HG03025 (cell line): ENCODE measurements around the gene PDZD4.

ENCODE experiments used
- ATAC-seq: cut with Tn5 transposase; IDR thresholded peaks from one replicate; pipeline ENCODE4 v1.9.1; 2021; ENCODE audit warnings: mild to moderate bottlenecking, moderate library complexity; ENCODE audit not compliant: unreplicated experiment, low FRiP score

The PDZD4 gene

GRCh38 chrX:153829799-153830639 lies at the start of gene PDZD4:
PDZD4 (minus strand) TSS chrX:153830544; CDS start chrX:153830298, 246 bp downstream.
- no peak for ATAC-seq

DNA sequence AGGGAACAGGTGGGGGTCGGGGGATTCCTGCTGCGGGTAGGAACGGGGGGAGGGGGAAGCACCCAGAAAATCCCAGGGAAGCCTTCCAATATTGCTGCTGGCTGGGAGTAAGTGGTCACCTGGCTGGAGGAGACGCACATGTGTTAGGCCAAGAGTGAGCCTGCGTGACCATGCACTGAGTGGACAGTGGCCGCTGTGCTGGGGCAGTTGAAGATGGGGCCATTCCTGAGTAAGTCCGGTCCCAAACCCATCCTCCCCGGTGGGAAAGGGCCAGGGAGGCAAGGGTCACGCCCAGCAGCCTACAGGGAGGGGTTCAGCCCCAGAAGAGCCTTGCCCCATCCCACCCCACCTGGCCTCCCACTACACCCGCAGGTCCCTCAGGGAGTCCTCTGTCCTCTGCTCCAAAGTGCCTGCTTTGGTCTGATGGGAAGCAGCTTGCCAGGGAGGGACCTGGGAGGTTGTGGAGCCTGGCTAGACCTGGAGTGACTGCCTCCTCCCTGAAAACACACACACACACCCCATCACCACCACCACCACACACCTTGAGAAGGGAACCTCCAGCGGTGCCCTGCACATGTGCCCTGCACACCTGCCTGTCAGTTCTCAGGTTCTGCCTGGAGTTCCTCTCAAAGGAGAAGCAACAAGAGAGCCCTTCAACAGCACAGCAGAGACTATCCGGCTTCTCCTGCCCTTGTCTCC lies 49.5 kb upstream of the PDZD4 start:
- ATAC-seq, result no peak

DNA sequence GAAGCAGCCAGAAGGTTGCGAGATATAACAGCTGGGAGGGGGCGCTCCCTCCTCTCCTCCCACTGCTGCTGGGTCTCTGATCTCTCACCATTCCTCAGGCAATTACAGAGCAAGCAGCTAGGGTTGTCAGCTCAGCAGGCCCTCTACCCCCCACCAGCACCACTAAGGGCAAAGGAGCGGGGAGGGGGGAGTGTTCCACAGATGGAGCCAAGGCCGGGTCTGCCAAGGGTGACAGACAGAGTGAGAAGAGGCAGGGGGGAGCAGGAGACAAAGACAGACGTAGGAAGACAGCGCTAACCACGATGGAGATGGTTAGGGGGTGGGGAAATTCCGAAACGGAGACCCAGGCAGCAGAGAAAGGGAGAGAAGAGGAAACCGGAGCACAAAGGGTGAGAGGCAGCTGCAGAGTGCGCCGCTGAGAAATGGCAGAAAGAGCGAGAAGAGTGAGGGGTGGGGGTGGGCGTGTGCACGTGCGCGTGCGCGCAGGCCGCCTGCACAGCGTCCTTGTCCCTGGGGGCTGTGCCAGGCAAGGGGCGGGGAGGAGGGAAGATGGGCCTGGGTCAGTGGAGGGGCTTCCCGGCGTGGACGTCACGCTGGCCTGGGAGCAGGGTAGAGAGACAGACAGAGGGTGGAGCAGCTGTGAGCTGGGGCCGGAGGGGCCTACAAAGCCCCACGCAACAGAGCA lies 48.8 kb upstream of the PDZD4 start:
- ATAC-seq, result no peak

GRCh38 chrX:153878345-153878744 lies 48.0 kb upstream of the PDZD4 start:
- ATAC-seq, result no peak

GRCh38 chrX:153877571-153878261 lies 47.4 kb upstream of the PDZD4 start:
- no peak for ATAC-seq

- no peak for ATAC-seq
Measured at GRCh38 chrX:153876112-153876491, 45.8 kb upstream of the PDZD4 start.

DNA sequence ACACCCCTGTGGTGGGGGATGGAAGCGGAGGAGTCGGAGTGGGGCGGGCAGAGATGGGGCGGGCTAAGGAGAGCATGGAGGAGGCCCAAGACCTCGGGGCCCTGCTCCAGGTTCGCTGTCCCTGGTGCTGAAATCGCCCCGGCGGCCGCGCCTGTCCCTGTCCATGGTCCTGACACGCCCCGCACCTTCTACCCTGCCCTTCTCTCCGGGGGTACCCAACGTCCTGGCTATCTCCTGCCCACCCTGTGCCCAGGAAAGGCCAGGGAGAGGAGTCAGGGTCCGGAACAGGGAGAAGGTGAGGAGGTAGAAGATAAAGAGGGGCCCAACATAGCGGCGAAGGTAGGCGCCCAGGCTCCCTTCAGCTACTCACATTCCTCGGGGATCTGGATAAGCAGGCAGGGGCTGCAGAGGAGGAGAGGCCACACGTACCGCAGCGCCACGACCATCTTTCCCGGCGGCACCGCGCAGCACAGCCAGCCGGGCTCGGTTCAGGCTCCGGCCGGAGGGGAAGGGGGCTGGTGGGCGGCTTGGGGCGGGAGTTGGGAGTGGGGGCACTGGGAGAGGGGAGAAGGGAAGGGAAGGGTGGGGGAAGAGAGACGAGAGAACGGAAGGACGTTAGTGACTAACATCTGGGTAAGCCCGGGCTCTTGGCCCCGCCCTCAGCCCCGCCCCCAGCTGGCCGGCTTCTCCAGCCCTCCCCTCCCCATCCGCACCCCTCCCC lies 45.2 kb upstream of the PDZD4 start:
- ATAC-seq, result no peak

- ATAC-seq, result no peak
Measured at GRCh38 chrX:153874366-153875125, 44.2 kb upstream of the PDZD4 start.

GRCh38 chrX:153874085-153874365 lies 43.7 kb upstream of the PDZD4 start:
- ATAC-seq, result no peak

DNA sequence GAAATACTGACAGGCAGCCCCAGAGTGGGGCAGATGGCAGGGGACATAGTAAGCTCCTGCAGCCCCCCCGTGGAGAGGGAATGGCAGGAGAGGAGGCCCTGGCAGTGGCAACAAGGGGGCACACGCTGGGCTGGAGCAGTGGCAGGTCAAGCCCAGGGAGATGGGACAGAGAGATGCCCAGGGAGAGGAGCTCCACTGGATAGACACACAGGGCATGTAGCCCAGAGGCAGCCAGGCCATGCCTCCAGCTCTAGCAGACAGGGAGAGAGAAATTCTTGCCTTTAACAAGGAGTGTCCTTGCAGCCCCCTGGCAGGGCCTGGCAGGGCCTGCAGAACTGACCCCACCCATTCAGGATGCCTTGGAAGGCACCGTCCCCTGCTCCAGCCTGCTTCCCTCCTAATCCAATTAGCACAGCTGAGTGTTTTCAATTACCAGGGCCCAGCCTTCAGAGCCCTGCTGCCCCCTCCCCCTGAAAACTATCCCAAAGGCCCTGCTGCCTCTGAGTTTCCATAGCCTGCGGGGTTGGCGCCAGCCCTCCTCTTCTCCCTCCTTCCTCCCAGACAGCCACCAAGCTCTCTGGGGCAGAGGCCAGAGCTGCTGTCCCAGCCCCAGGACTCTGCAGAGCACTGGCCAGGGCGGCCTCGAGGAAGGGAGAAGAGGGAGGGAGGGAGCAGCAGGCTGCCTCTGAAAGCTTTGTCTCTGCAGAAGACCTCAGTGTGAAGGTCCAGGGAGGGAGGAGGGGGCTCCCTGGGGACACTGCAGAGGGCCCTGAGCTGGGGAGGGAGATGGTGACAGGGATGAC lies 43.1 kb upstream of the PDZD4 start:
- no peak for ATAC-seq

DNA sequence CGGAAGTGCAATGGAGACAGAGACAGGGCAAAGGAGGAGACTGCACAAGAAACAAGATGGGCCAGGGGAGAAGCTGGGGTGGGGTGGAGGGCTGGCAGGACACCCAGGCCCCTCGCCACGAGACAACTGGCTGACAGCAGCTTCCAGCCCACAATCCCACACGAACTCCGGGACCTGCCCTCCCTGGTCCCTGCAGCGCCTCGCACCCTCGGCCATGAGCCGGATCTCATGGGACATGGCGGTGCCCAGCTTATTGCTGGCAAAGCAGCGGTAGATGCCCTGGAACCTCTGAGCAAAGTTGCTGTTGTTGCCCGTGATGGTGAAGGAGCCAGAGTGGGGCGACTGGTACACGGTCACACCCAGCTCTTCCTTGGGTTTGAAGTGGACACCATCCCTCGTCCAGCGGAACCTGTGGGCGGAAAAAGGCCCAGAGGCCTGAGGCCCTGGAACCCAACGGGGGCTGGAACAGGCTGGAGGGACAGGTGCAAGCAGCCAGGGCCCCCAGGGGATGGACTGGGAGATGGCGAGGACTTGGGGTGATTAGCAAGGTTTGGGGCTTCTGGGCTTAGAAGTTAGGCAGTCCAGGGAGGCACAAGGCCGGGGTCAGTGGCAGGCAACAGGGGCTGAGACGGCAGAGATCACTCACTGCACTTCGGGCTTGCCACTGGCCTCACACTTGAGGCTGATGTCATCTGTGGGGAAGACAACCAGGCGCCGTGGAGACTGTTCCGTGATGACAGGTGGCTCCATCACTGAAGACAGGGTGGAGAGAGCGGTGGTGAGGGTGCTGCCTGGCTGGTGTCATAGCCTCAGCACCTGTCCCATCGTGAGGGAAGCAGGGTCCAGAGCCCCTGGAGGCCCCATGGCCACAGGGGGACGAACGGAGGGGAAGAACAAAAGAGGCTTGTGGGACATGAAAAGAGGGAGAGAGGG lies 41.9 kb upstream of the PDZD4 start:
- ATAC-seq, result no peak

DNA sequence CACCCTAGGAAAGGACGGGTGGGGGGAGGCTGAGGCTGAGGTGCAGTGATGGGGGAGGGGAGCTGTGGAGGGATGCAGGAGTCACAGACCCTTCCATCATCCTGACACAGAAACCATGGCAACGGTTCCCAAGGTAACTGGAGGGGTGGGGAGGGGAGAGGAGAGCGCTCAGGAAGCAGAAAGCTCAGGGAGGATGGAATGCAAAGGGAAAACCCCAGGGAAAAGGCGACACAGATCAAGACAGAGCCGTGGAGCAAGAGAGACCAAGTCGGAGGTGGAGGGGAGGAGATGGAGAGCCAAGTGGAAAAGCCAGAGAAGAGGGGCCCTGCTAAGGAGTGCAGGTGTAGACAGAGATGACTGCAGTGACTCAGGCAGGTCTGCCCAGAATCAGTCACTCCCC lies 41.1 kb upstream of the PDZD4 start:
- ATAC-seq, result no peak

GRCh38 chrX:153870791-153871360 lies 40.5 kb upstream of the PDZD4 start:
- no peak for ATAC-seq

DNA sequence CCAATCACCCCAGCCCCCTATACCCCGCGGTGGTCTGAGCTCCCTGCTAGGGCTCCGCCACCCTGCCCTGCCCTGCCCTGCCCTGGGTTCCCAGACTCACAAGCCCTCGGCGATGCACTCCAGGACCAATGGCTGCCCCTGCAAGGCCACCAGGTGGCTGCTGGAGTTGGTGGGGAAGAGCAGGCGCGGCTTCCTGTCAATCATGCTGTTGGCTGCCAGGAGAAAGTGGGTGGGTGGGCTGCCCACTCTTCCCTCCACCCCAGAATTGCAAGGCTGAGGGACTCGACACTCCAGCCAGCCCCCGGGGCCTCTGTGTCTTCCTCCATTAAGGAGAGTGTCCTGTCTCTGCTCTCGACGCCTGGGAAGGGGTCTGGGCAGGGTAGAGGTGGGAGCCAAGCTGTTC lies 39.9 kb upstream of the PDZD4 start:
- no peak for ATAC-seq

GRCh38 chrX:153869473-153870287 lies 39.3 kb upstream of the PDZD4 start:
- ATAC-seq, result no peak

DNA sequence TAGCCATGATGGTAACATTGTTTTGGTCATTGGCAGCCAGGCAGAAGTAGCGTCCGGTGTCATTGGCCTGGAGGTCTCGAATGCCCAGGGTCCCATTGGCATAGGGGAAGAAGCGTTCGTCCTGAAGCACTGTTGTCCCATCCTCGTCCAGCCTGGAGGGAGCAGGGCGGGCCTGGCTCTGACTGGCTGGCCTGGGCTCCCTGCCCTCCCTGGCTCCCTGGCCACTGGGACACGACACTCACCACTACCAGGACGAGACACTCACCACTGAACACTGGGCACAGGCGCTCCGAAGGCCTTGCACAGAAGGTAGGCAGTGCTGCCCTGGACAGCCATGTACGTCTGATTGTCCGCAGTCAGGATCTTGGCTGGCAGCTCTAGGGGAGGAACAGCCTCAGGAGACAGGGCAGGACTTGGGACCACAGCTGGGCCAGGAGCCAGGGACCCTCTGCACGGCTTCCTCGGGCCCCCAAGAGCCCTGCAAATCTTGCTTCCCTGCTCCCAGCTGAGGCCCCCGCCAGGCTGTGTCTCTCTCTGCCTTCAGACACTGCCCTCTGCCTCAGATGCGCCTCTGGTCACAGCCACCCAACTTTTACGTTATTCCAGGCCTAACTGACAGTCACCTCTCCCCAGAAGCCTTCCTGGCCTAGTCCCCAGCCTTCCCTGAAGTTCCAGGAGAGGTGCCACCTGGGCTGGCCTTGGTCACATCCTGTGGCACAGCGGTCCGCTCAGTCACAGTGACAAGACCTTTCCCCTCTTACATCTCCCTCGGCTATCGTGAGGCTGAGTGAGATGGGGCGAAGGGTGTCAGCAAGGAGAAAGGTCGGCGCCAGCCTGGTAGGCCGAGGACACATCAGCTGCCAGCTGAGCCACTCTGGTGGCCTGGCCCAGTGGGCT lies 38.5 kb upstream of the PDZD4 start:
- no peak for ATAC-seq
